GM19463 (cell line): ENCODE results near the gene TBC1D22A.

Source experiments
- ATAC-seq: cut with Tn5 transposase; IDR thresholded peaks from one replicate; pipeline ENCODE4 v1.9.1; 2021; ENCODE audit warnings: mild to moderate bottlenecking, moderate library complexity; ENCODE audit not compliant: unreplicated experiment

The TBC1D22A gene

DNA sequence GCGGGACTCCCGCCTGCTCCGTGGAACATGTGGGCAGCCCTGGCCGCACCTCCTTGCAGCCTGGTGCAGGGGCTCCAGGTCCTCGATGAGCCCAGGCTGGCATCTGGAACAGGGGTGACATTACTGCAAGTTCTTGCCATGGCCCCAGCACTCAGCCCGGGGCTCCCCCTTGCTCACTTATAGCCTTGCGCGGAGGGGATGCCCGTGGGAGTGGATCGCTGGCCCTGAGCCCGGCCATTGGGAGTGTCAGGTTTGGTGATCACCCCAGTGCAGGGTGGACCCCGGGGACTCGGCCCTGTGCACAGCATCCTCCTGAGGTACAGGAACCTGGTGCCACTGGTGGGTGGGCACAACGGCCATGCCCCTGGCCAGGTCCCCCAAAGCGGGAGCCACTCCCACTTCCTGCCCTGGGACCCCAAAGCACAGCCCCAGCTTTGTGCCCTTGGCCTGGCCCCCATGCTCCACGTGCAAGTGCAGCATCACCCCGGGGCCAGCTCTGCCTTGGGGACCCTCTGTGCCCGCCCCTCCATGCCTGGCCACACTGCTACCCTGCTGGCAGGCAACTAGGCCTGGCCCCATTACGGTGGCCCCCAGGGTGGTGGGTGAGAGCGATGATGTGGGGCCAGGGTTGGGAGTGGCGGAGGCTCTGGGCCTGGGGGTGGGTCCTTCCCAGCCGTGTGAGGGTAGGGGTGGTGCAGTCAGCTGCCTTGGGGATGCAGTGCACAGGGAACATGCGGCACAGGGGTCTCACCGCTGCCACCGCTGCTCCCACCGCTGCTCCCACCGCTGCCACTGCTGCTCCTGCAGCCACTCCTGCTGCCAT lies 439.8 kb downstream of the TBC1D22A start:
- no peak for ATAC-seq

DNA sequence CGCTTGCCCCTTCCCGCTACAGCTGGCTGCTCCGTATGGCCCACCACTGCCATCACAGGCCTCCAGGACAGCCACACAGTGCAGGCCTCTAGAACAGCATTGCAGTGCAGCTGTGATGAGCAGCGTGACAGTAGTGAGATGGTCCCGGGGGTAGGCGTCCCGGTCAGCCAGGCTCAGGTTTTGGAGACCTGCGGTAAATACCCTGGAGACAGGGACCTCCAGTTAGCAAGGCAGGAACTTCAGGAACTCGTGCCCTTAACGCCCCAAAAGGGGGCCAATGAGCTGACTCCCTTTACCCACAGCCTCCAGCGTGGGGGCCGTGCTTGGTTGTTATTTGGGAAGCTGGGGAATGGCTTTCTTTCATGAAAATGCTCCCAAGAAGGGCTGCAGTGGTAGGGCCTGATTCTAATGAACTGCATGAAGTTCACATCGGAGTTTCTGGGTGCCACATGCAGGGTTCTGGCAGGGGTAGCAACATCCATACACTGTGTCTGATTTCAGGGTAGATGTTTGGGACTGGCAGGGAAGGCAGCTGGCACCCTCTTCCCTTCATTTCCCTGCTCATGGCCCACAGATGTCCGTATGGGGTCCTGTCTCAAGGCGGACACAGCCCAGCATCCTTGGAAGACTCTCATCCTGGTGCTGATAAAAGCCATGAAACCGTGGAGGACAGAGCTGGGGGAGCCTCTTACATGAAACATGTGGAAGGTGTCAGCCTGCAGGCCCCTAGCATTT lies 440.5 kb downstream of the TBC1D22A start:
- ATAC-seq = no peak

DNA sequence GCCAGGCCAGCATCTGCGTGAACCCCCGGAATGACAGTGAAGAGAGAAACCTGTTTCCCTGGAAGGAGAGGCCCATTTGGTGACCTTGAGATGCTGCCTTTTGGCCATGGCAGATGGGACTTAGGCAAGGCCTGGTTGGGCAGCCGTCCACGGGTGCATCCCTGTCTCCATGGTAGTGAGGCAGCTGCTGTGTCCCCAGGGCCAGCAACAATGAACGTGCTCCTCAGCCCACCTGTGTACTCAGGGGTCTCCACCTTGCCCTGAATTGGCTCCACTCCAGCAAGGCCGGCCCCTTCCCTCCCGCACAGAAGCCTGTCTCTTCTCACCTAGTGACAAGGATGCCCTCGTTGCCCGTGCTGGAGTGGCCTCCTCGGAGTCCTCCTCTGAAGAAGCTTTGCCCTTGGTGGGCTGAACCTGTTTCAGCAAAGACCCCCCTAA lies 441.1 kb downstream of the TBC1D22A start:
- no peak for ATAC-seq

DNA sequence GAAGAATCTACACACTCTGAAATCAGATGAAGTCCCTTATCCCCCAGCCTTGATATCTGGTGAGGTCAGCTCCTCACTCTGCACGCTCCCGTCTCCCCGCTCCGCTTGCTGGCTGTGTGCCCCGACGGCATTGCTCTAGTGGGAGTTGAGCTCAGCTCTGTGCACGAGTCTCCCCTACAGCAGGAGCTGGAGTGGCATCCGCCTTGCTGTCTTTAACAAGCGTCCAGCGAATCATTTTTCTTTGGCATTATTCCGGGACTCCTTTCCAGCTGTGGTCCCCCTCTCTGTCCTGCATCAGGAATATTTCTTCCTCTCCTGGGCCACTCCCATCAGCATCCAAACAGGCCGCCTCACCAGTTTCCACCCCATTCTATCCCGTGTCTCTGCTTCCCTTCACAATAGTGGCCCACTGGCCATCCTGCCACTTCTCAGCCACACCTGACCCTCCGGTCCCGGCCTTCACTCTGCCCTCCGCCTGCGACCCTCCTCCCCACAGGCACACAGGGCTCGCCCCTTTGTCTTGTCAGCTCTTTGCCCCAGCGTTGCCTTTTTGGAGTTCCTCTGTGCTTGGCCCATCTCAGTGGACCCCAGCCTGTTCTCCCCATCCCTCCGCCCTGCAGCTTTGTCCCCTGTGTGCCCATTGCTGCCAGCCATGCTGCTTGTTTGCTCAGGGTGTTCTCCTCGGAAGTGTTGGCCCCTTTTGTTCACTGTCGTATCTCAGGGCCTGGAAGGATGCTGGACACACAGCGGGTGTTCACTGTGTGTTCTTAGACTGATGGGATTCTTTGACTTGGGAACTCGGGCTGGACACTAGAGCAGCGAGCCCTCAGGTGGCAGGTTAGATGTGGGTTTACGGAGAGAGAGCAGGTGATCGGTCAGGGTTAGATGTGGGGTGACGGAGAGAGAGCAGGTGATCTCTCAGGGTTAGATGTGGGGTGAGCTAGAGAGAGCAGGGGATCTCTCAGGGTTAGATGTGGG lies 441.8 kb downstream of the TBC1D22A start:
- ATAC-seq = no peak

DNA sequence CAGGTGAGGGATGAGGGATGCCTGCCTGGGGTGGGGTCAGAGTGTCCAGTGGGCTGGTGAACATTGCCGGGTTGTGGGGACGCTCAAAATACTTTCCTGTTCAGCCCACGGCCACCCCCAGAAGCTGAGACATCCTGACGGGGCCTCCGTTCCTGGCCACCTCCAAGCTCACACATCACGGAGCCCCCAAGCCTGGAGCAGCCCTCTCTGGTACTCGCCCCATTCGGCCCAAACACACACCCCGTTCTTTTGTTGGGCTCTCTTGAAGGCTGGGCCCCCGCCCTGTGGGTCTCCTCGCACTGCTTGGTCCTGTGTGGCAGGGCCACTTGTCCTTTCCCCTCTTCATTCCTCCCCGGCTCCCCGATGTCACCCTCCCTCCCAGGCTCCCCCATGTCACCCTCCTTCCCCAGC lies 442.6 kb downstream of the TBC1D22A start:
- ATAC-seq = no peak

DNA sequence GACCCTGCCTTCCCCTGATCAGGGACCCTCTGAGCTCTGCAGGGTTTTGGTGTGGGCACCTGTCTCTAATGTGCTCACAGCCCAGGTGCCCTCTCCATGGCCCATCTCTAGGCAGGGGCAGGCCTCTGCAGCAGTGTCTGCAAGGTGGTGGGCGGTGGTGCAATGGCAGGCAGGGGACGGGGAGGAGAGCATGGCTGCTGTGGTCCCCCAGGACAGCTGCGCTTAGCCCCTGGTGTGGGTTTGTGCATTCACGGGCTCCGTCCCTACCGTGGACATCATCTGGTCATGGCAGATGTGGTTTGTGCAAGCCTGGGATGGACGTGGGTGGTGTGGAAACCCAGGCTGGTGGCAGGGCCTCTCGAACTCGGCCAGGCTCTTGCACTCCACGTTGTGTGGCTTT lies 443.1 kb downstream of the TBC1D22A start:
- ATAC-seq = no peak

DNA sequence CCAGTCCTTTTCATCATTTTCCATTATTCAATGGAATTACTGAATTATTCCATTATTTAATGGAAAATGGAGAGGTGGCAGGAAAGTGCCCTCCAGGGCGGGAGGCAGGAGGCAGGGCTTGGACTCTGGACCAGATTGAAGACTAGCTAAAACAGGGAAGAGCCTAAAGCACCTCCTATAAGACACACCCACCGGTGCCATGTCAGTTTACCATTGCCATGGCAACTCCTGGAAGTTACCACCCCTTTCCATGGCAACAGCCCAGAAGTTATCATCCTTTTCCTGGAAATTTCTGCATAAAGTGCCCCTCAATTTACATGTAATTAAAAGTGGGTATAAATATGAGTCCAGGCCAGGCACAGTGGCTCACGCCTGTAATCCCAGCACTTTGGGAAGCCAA lies 443.7 kb downstream of the TBC1D22A start:
- no peak for ATAC-seq

DNA sequence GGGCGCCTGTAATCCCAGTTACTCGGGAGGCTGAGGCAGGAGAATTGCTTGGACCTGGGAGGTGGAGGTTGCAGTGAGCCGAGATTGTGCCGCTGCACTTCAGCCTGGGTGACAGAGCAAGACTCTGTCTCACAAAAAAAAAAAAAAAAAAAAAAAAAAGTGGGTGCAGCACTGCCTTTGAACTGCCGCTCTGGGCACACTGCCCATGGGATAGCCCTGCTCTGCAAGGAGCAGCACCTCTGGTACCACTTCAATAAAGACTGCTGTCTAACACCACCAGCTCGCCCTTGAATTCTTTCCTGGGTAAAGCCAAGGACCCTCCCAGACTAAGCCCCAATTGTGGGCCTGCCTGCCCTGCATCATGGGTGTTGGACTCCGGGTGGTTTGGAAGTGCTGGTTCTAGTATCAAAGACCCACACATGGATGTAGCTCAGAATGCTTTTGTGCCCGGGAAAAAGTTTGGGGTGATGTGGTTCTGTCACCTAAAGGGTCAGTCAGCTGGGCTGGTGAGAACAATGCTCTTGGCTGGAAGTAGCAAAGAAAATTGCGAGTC lies 444.3 kb downstream of the TBC1D22A start:
- no peak for ATAC-seq

DNA sequence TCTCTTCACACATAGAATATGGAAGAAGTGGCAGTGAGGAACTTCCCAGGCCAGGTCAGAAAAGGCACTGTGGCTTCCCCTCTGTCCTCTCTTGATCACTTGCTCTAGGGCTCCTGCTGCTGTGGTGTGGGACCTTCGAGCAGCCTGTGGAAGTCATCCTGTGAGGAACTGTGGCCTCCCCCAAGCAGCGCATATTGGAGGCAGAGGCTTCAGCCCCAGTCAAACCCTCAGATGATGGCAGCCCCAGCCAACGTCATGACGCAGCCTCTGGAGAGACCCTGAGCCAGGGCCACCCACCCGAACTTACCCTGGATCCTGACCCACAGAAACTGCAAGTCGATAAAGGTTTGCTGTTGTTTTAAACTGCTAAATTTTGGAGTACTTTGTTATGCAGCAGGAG lies 444.9 kb downstream of the TBC1D22A start:
- no peak for ATAC-seq

DNA sequence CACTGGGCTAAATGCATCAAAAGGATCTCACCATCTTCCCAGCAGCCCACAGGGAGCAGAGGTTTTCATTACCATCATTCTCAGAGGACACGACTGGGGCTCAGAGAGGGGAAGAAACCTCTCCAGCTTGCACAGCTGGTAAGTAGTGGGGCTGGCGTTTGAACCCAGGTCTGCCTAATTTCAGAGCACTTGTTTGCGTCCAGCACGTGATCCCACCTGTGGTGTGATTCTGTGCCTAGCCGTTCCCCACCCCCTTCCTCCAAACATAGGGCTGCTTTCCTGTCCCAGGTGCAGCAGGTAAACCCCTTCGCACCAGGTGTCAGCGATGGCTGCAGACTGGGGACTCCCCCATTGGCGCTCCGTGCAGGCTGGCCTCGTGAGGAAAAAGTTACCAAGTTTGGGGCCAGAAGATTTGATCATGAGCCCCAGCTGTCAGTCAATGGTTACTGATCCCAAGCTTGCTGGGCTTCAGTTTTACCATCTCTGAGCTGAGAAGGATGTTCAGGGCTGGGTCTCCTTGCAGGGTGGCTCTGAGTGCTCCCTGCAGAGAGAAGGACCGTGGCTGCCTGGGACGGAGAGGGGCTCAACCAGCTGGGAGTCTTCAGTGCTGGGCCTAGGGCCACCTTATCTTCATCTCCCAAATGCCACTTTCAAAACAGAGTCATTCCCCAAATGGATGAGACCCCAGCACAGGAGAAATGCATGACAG lies 445.6 kb downstream of the TBC1D22A start:
- ATAC-seq = no peak

DNA sequence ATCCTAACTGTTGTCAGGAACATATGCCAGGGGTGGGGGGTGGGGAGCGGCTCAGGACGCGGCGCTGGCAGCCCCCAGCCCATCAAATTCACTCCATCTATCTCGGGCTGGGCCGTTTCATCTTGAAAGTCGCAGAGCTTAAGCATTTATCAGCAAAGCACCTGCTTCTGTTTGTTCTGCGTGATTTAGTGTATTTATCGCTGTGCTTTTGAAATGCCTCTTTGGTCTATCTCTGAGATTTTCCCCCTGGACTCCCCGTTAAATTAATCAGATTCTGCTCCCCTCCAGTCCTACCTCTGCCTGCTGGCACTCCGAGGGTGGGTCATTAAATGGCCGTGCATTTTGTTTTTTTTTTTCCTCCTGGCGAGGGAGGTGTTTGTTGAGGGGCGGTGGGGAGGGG lies 446.2 kb downstream of the TBC1D22A start:
- no peak for ATAC-seq

DNA sequence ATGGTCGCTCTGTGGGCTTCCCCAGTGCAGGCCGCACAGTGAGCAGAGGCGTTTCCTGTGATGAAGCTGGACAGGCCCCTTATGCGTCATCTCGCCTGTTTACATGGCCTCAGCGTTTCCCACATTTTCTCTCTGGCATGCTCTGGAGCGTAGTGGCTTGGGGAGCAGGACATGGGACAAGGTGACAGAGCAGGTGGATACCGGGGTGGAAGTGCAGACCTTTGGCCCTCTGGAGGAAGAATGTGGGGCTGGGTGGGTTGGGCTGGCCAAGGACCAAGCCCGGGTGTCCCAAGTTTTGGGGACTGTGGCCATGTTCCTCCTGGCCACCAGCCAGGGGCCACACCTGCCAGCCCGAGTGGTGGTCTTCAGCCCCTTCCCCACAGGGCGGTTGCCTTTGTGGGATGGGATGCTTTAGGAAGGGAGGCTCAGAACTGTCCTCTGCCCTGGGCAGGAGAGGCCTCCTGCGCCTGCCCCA lies 446.6 kb downstream of the TBC1D22A start:
- no peak for ATAC-seq

DNA sequence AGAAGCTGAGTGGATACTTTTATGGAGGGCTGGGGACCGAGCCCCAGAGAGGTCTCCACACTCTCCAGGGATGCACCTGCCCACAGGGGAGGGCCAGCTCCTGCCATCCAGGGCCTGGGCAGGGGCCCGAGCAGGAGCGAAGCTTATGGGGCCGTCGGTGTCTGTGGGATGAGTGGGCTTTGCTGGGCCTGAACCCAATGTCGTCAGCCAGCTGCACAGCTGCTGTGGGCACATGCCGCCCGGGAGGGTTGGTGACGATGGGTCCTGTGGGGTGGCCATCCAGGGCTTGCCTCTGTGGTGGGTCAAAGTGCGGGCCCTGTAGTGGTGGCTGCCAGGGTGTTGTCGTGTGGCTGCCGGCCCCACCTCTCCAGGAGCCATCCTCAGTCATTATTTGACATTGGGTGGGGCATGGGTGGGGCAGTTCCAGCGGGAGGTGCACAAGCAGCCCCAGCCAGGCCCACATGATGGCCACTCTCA lies 447.1 kb downstream of the TBC1D22A start:
- no peak for ATAC-seq

DNA sequence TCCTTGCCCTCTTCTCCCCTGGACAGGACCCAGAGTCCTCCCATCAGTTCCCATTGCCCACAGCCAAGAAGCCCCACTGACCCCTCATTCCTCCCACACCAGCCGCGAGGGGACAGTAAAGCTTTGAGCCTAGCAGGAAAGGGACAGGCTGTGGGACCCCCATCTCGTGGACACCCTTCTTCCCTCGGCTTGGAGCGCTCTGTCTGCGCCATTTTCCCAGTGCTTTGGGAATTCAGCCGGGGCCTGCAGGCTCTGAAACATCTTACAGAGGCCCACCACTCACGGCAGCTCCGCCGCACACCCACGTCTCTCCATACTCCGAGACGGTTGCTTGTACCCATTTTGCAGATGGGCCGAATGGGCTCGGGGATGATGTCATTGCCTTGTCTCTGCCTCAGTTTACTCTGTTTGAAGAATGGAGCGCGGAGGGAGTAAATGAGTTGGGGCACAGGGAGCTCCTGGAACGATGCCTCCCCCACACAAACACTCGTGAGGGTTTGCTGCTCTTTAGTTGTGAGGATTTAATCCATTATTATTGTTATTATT lies 447.7 kb downstream of the TBC1D22A start:
- no peak for ATAC-seq

DNA sequence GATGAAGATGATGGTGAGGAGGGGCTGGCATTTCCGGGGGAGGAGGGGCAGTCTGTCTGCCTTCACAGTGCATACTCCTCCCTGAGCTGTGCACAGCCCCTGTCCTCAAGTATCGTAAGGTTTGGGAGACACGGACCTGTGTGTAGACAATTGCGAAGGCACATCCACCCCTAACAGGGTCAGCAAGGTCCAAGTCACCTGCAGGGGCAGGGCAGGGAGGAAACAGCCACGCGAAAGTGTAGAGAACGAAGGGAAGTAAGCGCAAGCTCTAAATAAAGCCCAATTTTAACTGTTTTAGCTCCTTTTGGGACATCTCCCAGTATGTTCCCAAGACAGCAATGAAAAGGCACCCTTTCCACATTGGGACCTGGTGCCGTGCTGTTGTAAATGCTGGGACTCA lies 448.2 kb downstream of the TBC1D22A start:
- ATAC-seq = no peak

DNA sequence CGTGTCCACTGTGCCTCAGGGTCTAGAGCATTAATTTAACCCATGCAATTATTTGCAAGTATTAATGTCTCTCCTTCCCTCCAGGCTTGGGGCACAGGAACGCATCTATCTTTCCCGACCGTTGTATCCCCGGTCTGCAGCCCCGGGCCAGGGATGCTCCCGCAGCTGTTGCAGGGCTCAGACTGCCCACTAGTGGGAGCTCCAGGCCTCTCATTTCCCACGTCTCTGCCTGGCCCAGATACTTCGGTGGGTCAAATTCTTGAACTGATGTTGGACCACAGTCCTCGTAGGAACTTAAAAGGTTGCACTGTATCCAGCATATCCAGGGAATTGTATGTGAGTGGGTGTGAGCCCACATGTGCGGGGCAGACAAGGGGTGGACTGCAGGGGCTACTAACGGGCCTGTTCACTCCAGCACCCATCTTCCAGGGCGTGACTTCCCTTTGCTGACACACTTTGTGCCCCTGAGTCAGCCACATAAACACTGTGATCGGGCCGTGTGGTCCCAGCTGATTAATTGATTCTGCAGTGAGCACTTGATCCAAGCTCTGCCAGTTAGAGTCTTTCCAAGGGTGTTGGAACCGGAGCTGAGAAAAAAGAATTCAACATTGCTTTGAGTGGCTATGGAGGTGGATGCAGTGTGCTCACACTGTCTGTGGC lies 451.3 kb downstream of the TBC1D22A start:
- ATAC-seq = no peak

DNA sequence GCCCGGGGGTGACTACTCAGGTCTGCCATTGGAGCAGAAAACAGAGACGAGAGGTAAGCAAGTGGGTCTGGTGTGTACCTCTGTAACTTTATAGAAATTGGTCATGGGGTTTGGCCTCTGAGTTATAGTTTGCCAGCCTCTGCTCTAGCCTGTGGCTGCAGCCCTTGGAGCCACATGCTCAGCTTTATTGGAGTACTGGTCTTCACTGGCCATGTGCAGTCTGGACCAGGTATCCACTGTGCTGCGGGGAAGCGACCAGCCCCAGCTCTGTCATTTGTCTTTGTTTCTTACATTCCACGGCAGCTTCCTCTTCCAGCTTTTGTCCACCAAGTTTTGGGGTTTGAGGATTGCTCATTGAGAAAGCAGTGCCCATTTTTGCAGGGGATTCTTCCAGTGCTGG lies 453.4 kb downstream of the TBC1D22A start:
- ATAC-seq = no peak

DNA sequence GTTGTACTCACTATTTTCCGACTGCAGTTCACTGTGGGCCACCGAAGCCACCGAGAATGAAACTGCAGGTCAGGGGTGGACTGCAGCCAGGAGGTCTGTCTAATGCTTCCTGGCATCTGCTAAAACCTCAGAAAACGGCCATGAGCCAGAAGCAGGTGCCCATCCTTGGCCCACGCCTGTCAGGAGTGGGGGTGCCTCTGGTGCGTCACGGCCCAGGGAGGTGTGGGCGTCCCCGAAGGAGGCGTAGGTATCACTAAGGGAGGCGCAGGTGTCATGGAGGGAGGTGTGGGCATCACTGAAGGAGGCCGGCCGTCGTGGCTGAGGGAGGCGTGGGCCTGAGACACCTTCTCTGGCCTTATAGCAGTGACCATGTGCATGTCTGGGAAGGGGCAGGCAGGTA lies 456.2 kb downstream of the TBC1D22A start:
- ATAC-seq = no peak

DNA sequence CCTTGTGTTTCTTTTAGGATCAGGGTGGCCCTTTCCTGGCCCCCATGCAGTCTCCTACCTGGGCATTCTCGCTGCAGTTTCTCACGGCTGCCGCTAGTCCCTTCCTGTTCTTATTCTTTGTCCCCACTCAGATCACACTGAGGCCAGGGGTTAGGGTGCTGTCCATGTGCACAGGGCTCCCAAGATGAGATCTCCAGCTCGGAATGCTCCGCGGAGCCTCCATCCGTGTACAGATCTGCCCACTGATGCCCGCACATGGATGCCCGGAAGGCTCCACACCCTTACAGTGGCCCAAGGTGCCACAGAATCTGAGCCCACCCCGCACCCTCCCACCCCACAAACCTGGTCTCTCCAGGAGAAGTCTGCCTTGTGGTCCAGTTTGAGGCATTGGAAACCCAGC lies 457.3 kb downstream of the TBC1D22A start:
- ATAC-seq = no peak
